Measurements from ENCODE around the gene RBM47. TPM values are rescaled to one million over a fixed set of nuclear protein-coding genes. Genes with fewer than 3 reads are reported as not detected.

Gene RBM47
- total and polyA plus RNA-seq, 2 experiments from 2014 or later, result 35.6 to 139 TPM

GRCh38 chr4:40462326-40462725 lies 167.3 kb downstream of the RBM47 start:
- H3K4me2 ChIP-seq, result no peak overlapping the region
- peak; percentile 46 for DNase-seq (ENCODE audit: low spot score)
- peaks cover 16% of the 10 kb centered on the region; the same call in 2 of the 3 replicates for H3K4me1 Mint-ChIP-seq
- peak overlapping the region; percentile 17 for H3K27ac Mint-ChIP-seq
- H3F3A ChIP-seq (replicated peaks; ENCODE audit: low read depth), result no peaks in the 10 kb centered on the region
- H3K27me3 Mint-ChIP-seq (ENCODE audit: insufficient read depth, low read depth, poor library complexity), result peaks cover 2% of the 10 kb centered on the region
- no peak overlapping the region for H3K4me3 Mint-ChIP-seq
- H4K20me1 ChIP-seq (replicated peaks; ENCODE audit: insufficient read depth), result peaks cover 4% of the 10 kb centered on the region
- peaks cover 27% of the 10 kb centered on the region; the same call in 2 of the 3 replicates for H3K36me3 Mint-ChIP-seq (ENCODE audit: low read depth)
- ATAC-seq, result peak; percentile 91
- H3K79me2 ChIP-seq (replicated peaks; ENCODE audit: insufficient read depth), result peaks cover 23% of the 10 kb centered on the region
- no peaks in the 10 kb centered on the region for H3K27me3 ChIP-seq (ENCODE audit: insufficient read depth)
- no peak overlapping the region for H3K4me3 ChIP-seq
- no peaks in the 10 kb centered on the region for H3K9me3 Mint-ChIP-seq
- no peaks in the 10 kb centered on the region for H3K4me1 ChIP-seq (ENCODE audit: insufficient read depth)
- TF ChIP-seq EZH2 (IDR thresholded peaks at IDR 0.05; ENCODE audit: low read depth, unreplicated experiment), result no peak
- no peak for TF ChIP-seq NANOG (IDR thresholded peaks at IDR 0.05; ENCODE audit: borderline replicate concordance)
- TF ChIP-seq ZNF462 (CRISPR knock-in tag; IDR thresholded peaks at IDR 0.05), result no peak
- TF ChIP-seq CREB1 (CRISPR knock-in tag; IDR thresholded peaks at IDR 0.05; ENCODE audit: low read depth), result no peak
- TF ChIP-seq JUNB (IDR thresholded peaks at IDR 0.05; ENCODE audit: unreplicated experiment), result no peak
- TF ChIP-seq ETS1 (IDR thresholded peaks at IDR 0.05), result no peak
- TF ChIP-seq CTCF (conservative IDR thresholded peaks at IDR 0.05; ENCODE audit: low read depth in 2 of 2), result no peak
- TF ChIP-seq POLR2AphosphoS5 (IDR thresholded peaks at IDR 0.05; ENCODE audit: low read depth), result no peak
- TF ChIP-seq ZNF114 (CRISPR knock-in tag; IDR thresholded peaks at IDR 0.05), result no peak
- no peak for TF ChIP-seq ZNF331 (CRISPR knock-in tag; IDR thresholded peaks at IDR 0.05; ENCODE audit: low read depth)
- no peak for TF ChIP-seq STAT1 (IDR thresholded peaks at IDR 0.05; ENCODE audit: unreplicated experiment)
- no peak for TF ChIP-seq EZH2phosphoT487 (IDR thresholded peaks at IDR 0.05; ENCODE audit: unreplicated experiment)
- no peak for TF ChIP-seq REST (IDR thresholded peaks at IDR 0.05; ENCODE audit: unreplicated experiment)
- H2AFZ ChIP-seq, result no peak overlapping the region
- H3K9me2 ChIP-seq (ENCODE audit: insufficient read depth), result no peaks in the 10 kb centered on the region
- peak overlapping the region; percentile 33; the same call in 1 of the 2 replicates for H3K27ac ChIP-seq (ENCODE audit: low read depth)
- no peaks in the 10 kb centered on the region for H3K36me3 ChIP-seq (ENCODE audit: insufficient read depth)

Data from GM23338 (cell line).